Heart left ventricle (tissue), 13 donors: ENCODE data around the gene MPZL3.

Source experiments
- POLR2A ChIP-seq, 2 donors: fragments of 450-650 bp; IDR thresholded peaks; one replicate each; pipeline ENCODE4 v1.6.1; 2017; ENCODE audit warnings: antibody characterized with exemption in 2 of 2, mild to moderate bottlenecking in 2 of 2, moderate library complexity in 2 of 2
- TF ChIP-seq, protein P1 (sequence below), 12 donors: fragments of 200-600 bp; sonication (generic) in 4 of 12; IDR thresholded peaks; one replicate each; pipeline versions ENCODE4 v1.5.0 to v1.8.0; 2018 to 2022; ENCODE audit warnings: antibody characterized with exemption in 12 of 12, mild to moderate bottlenecking in 5 of 12
- donor health status: ischemic (EF 13 %, LVEDD 7.1; RV severe dilation, severe dysfunction).
- donor health status: DM: no; HTN: yes; CAD: no.
- donor health status: DM: no; HTN: no; CAD: no.
- donor health status: ischemic (EF 25% LVEDD 6.9; RV normal size, moderate dysfunction).
- donor health status: ischemic (EF 25% LVEDD 5.7; RV mildly dilated, moderate dysfunction).
- donor health status: ischemic (EF 35%, LVEDD 5.7; RV mildly dilated, moderate dysfunction).
- donor health status: nonischemic (EF 11% LVEDD 7.7; RV severe dilation, severe dysfunction).
- donor health status: DM: yes; HTN: yes; CAD: no.
- donor health status: PGD.
- donor health status: ischemic (EF 29% LVEDD 5.4; RV normal size, mild dysfunction).
- donor health status: nonischemic (EF 23%, LVEDD 6.1; RV moderate dilation, normal function).

DNA sequence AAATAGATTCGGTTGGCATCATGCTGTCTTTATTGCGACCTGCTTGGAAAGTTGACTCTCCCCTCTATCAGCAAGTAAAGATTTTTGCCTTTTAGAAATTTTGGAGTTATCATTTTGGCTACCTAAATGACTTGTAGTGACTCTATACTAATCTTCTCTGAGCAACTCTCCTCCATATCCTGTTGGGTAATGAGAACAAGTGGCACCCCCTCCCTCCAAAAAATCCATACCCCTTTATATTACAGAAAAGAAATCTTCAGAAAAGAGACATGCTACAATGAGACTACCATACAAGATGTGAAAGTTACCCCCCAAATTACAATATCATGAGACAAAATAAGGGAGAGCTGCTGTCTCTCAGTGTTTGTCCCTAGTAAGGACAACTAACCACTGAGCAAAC is 28.6 kb downstream of the MPZL3 start:
- TF ChIP-seq, protein P1, sequence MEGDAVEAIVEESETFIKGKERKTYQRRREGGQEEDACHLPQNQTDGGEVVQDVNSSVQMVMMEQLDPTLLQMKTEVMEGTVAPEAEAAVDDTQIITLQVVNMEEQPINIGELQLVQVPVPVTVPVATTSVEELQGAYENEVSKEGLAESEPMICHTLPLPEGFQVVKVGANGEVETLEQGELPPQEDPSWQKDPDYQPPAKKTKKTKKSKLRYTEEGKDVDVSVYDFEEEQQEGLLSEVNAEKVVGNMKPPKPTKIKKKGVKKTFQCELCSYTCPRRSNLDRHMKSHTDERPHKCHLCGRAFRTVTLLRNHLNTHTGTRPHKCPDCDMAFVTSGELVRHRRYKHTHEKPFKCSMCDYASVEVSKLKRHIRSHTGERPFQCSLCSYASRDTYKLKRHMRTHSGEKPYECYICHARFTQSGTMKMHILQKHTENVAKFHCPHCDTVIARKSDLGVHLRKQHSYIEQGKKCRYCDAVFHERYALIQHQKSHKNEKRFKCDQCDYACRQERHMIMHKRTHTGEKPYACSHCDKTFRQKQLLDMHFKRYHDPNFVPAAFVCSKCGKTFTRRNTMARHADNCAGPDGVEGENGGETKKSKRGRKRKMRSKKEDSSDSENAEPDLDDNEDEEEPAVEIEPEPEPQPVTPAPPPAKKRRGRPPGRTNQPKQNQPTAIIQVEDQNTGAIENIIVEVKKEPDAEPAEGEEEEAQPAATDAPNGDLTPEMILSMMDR (IDR thresholded peaks at IDR 0.05): no peak
- no peak for TF ChIP-seq POLR2A (IDR thresholded peaks at IDR 0.05)
